HCT116 (cell line): ENCODE results near the gene BEX3.

Source experiments
- CTCF ChIP-seq, 3 experiments: fragments of 200-600 bp in 1 of 3; sonication (generic) in 1 of 3; IDR thresholded peaks in 2 of 3; conservative IDR thresholded peaks in 1 of 3; 2 replicates each; pipeline ENCODE4 v1.5.1; 2012 to 2017; ENCODE audit warnings: low read depth in 2 of 3, low read length in 2 of 3, antibody characterized with exemption in 1 of 3, borderline replicate concordance in 1 of 3, control low read depth in 1 of 3, mild to moderate bottlenecking in 1 of 3, mixed read lengths in 1 of 3, mixed run types in 1 of 3, moderate library complexity in 1 of 3; ENCODE audit not compliant: insufficient read depth in 1 of 3
- EZH2 ChIP-seq: fragments of 200-600 bp; sonication (generic); IDR thresholded peaks from 2 replicates; pipeline ENCODE4 v1.6.1; 2017; ENCODE audit warnings: antibody characterized with exemption, mixed run types
- FOSL1 ChIP-seq: IDR thresholded peaks from 2 replicates; pipeline ENCODE4 v1.6.1; 2012; ENCODE audit warnings: low read depth
- POLR2A ChIP-seq: IDR thresholded peaks from 2 replicates; pipeline ENCODE4 v1.7.0; 2011; ENCODE audit warnings: borderline replicate concordance; ENCODE audit not compliant: insufficient read depth, insufficient read length; ENCODE audit errors: extremely low read depth
- POLR2AphosphoS5 ChIP-seq: IDR thresholded peaks from 2 replicates; pipeline ENCODE4 v1.6.1; 2011; ENCODE audit warnings: mild to moderate bottlenecking, low read depth, low read length, moderate library complexity
- RAD21 ChIP-seq: IDR thresholded peaks from 2 replicates; pipeline ENCODE4 v1.6.1; 2012; ENCODE audit warnings: low read depth, mild to moderate bottlenecking
- REST ChIP-seq: IDR thresholded peaks from 2 replicates; pipeline ENCODE4 v1.6.1; 2012; ENCODE audit warnings: low read depth
- SIN3A ChIP-seq: IDR thresholded peaks from 2 replicates; pipeline ENCODE4 v1.6.1; 2012; ENCODE audit warnings: low read depth
- SP1 ChIP-seq: IDR thresholded peaks from 2 replicates; pipeline ENCODE4 v1.6.1; 2012; ENCODE audit warnings: low read depth
- ZBTB33 ChIP-seq: IDR thresholded peaks from 2 replicates; pipeline ENCODE4 v1.6.1; 2011; ENCODE audit warnings: mild to moderate bottlenecking, low read length, moderate library complexity; ENCODE audit not compliant: insufficient replicate concordance; ENCODE audit errors: extremely low read depth
- ZFX ChIP-seq: fragments of 450-650 bp; IDR thresholded peaks from 2 replicates; pipeline ENCODE4 v1.6.1; 2017

GRCh38 chrX:103372886-103373285 lies 3.5 kb upstream of the BEX3 start:
- TF ChIP-seq CTCF (IDR thresholded peaks at IDR 0.05 in 2 of 3, conservative IDR thresholded peaks at IDR 0.05 in 1 of 3; ENCODE audit: borderline replicate concordance in 1 of 3, insufficient read depth in 1 of 3, low read depth in 2 of 3, low read length in 2 of 3), result no peak
- no peak for TF ChIP-seq REST
- no peak for TF ChIP-seq SP1
- no peak for TF ChIP-seq POLR2AphosphoS5
- no peak for TF ChIP-seq EZH2
- no peak for TF ChIP-seq ZFX
- TF ChIP-seq RAD21, result no peak
- no peak for TF ChIP-seq SIN3A
- TF ChIP-seq FOSL1, result no peak
- TF ChIP-seq POLR2A, result no peak
- TF ChIP-seq ZBTB33, result no peak
